GM12878 (cell line): ENCODE measurements around the gene TBC1D26.

Experiments
- BHLHE40 ChIP-seq, 2 experiments: fragments of 450-650 bp in 1 of 2; IDR thresholded peaks; 2 replicates each; pipeline ENCODE4 v1.6.1; 2011 to 2017; ENCODE audit warnings: low read depth in 2 of 2, borderline replicate concordance in 1 of 2, improper control_type of control experiment in 1 of 2, low read length in 1 of 2, mild to moderate bottlenecking in 1 of 2
- EED ChIP-seq: sonication (generic); IDR thresholded peaks from 2 replicates; pipeline ENCODE4 v1.6.1; 2016; ENCODE audit warnings: antibody characterized with exemption, low read depth
- EZH2 ChIP-seq: IDR thresholded peaks from 2 replicates; pipeline ENCODE4 v1.6.1; 2012; ENCODE audit warnings: low read depth, mild to moderate bottlenecking, control low read depth, inconsistent platforms, low read length, borderline replicate concordance; ENCODE audit not compliant: control insufficient read depth
- KDM1A ChIP-seq: fragments of 200-600 bp; sonication (generic); IDR thresholded peaks from 2 replicates; pipeline ENCODE4 v1.6.1; 2016; ENCODE audit warnings: borderline replicate concordance
- POLR2AphosphoS5 ChIP-seq: IDR thresholded peaks from 2 replicates; pipeline ENCODE4 v1.6.1; 2011; ENCODE audit warnings: mild to moderate bottlenecking, low read length, inconsistent platforms
- SP1 ChIP-seq: IDR thresholded peaks from one replicate; pipeline ENCODE4 v1.6.1; 2011; ENCODE audit warnings: low read depth, low read length
- TAF1 ChIP-seq: IDR thresholded peaks from 2 replicates; pipeline ENCODE4 v1.6.1; 2011; ENCODE audit warnings: mild to moderate bottlenecking, low read depth, low read length, borderline replicate concordance
- ZNF24 ChIP-seq: fragments of 450-650 bp; IDR thresholded peaks from 2 replicates; pipeline ENCODE4 v1.6.1; 2017; ENCODE audit warnings: antibody characterized with exemption, mild to moderate bottlenecking
- TF ChIP-seq, protein P1 (sequence below), 3 experiments: IDR thresholded peaks in 2 of 3; conservative IDR thresholded peaks in 1 of 3; 2 replicates each; pipeline ENCODE4 v1.5.1; 2011; ENCODE audit warnings: low read depth in 3 of 3, low read length in 3 of 3, mild to moderate bottlenecking in 3 of 3, control low read depth in 2 of 3, moderate library complexity in 2 of 3, inconsistent platforms in 1 of 3, mixed read lengths in 1 of 3; ENCODE audit not compliant: control insufficient read depth in 2 of 3, insufficient read depth in 1 of 3; ENCODE audit errors: extremely low read depth in 1 of 3
- TF ChIP-seq, protein P2 (sequence below): fragments of 450-650 bp; IDR thresholded peaks from 2 replicates; pipeline ENCODE4 v1.6.1; 2016; ENCODE audit warnings: mild to moderate bottlenecking, moderate library complexity, borderline replicate concordance
- TF ChIP-seq, protein P3 (sequence below): fragments of 150-350 bp; IDR thresholded peaks from 2 replicates; pipeline ENCODE4 v1.6.1; 2016; ENCODE audit warnings: low read depth, low read length

DNA sequence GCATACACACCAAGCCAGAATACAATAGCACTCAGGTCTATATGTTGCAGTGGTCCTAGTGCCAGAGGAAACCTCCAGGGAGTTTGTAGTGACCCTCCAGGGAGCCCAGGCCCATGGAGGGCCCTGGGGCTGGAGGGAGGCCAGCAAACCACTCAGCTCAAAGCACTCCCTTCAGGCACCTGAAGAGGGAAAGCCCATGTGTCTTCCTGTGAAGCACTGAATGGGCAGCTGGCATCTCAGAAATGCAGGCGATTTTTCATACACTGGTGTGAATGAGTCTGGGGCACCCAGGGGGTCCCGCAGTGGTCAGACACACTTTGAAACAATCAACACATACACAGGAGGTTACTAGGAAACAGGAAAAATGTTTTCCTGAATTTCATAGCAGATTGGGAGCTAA lies 12.8 kb downstream of the TBC1D26 start:
- TF ChIP-seq EZH2: no peak
- no peak for TF ChIP-seq ZNF24
- TF ChIP-seq, protein P1, sequence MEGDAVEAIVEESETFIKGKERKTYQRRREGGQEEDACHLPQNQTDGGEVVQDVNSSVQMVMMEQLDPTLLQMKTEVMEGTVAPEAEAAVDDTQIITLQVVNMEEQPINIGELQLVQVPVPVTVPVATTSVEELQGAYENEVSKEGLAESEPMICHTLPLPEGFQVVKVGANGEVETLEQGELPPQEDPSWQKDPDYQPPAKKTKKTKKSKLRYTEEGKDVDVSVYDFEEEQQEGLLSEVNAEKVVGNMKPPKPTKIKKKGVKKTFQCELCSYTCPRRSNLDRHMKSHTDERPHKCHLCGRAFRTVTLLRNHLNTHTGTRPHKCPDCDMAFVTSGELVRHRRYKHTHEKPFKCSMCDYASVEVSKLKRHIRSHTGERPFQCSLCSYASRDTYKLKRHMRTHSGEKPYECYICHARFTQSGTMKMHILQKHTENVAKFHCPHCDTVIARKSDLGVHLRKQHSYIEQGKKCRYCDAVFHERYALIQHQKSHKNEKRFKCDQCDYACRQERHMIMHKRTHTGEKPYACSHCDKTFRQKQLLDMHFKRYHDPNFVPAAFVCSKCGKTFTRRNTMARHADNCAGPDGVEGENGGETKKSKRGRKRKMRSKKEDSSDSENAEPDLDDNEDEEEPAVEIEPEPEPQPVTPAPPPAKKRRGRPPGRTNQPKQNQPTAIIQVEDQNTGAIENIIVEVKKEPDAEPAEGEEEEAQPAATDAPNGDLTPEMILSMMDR (IDR thresholded peaks at IDR 0.05 in 2 of 3, conservative IDR thresholded peaks at IDR 0.05 in 1 of 3; ENCODE audit: control insufficient read depth in 2 of 3, extremely low read depth in 1 of 3, insufficient read depth in 1 of 3, low read depth in 3 of 3, low read length in 3 of 3): no peak
- TF ChIP-seq, protein P2, sequence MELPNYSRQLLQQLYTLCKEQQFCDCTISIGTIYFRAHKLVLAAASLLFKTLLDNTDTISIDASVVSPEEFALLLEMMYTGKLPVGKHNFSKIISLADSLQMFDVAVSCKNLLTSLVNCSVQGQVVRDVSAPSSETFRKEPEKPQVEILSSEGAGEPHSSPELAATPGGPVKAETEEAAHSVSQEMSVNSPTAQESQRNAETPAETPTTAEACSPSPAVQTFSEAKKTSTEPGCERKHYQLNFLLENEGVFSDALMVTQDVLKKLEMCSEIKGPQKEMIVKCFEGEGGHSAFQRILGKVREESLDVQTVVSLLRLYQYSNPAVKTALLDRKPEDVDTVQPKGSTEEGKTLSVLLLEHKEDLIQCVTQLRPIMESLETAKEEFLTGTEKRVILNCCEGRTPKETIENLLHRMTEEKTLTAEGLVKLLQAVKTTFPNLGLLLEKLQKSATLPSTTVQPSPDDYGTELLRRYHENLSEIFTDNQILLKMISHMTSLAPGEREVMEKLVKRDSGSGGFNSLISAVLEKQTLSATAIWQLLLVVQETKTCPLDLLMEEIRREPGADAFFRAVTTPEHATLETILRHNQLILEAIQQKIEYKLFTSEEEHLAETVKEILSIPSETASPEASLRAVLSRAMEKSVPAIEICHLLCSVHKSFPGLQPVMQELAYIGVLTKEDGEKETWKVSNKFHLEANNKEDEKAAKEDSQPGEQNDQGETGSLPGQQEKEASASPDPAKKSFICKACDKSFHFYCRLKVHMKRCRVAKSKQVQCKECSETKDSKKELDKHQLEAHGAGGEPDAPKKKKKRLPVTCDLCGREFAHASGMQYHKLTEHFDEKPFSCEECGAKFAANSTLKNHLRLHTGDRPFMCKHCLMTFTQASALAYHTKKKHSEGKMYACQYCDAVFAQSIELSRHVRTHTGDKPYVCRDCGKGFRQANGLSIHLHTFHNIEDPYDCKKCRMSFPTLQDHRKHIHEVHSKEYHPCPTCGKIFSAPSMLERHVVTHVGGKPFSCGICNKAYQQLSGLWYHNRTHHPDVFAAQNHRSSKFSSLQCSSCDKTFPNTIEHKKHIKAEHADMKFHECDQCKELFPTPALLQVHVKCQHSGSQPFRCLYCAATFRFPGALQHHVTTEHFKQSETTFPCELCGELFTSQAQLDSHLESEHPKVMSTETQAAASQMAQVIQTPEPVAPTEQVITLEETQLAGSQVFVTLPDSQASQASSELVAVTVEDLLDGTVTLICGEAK: no peak
- no peak for TF ChIP-seq BHLHE40 (IDR thresholded peaks at IDR 0.05; ENCODE audit: borderline replicate concordance in 1 of 2, low read depth in 2 of 2, low read length in 1 of 2)
- TF ChIP-seq POLR2AphosphoS5: no peak
- no peak for TF ChIP-seq SP1
- no peak for TF ChIP-seq EED
- TF ChIP-seq KDM1A: no peak
- TF ChIP-seq, protein P3, sequence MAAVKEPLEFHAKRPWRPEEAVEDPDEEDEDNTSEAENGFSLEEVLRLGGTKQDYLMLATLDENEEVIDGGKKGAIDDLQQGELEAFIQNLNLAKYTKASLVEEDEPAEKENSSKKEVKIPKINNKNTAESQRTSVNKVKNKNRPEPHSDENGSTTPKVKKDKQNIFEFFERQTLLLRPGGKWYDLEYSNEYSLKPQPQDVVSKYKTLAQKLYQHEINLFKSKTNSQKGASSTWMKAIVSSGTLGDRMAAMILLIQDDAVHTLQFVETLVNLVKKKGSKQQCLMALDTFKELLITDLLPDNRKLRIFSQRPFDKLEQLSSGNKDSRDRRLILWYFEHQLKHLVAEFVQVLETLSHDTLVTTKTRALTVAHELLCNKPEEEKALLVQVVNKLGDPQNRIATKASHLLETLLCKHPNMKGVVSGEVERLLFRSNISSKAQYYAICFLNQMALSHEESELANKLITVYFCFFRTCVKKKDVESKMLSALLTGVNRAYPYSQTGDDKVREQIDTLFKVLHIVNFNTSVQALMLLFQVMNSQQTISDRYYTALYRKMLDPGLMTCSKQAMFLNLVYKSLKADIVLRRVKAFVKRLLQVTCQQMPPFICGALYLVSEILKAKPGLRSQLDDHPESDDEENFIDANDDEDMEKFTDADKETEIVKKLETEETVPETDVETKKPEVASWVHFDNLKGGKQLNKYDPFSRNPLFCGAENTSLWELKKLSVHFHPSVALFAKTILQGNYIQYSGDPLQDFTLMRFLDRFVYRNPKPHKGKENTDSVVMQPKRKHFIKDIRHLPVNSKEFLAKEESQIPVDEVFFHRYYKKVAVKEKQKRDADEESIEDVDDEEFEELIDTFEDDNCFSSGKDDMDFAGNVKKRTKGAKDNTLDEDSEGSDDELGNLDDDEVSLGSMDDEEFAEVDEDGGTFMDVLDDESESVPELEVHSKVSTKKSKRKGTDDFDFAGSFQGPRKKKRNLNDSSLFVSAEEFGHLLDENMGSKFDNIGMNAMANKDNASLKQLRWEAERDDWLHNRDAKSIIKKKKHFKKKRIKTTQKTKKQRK: no peak
- TF ChIP-seq TAF1: no peak
